Activated CD4-positive, alpha-beta T cell treated with anti-CD3 and anti-CD28 coated beads, Interleukin-2, Interleukin-6, amounts not matched to agents 100 ng/mL and 50 ng/mL, durations not matched to agents 16 hours and 8 hours (primary cell): ENCODE data around the gene ZNF136.

Source experiments
- DNase-seq: peaks from one replicate; pipeline ENCODE4 v3.0.0-alpha.2; 2020

Gene ZNF136

DNA sequence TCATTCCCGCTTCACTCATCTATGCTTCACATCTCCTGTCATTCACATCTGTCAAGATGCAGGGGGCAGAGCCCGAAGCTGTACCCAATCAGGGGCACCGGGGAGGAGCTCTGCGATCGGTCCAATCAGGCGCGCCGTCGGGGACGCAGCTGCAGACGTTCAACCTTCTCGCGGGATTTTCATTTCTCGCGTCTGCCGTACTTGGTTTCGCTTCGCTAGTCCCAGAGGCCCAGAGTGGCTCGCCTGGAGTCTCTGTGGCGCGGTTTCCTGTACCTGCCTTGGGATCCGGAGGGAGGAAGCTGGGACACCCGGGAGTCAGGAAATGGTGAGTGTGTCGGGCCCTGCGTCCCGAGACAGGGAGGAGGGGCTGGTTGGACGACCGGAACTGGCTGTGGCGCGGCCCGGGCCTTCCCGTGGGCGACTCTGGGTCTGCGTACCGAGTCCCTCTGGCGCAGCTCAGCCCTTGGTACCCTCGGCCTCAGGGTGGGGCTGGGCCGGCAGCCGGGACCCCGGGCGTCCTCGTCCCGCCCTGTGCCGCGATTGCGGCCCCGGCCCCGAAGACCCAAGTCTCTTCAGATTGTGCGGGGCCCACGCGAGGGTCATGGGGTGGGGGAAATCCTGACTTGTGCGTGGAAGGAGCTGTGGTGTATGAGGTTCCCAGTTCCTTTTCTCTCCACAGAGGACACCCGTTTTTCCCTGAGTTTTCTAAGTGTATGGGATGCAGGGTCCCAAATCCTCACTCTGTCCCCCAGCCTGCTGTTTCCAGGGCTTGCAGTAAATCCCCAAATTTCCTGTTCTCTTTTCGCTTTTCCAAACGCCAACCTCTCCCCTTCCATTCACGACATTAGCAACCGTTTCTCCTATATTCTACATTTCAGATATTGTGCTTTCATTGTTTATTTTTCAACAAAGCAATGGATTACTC lies at the start of gene ZNF136:
Gene ZNF136, plus strand, starts transcription at position 215 of the 925 bp plus-strand sequence. Its CDS starts 108 bp downstream, at position 323.
- DNase-seq, result peak; percentile 94

- DNase-seq, result no peak
Observed at GRCh38 chr19:12113121-12113520, 49.8 kb upstream of the ZNF136 start.

DNA sequence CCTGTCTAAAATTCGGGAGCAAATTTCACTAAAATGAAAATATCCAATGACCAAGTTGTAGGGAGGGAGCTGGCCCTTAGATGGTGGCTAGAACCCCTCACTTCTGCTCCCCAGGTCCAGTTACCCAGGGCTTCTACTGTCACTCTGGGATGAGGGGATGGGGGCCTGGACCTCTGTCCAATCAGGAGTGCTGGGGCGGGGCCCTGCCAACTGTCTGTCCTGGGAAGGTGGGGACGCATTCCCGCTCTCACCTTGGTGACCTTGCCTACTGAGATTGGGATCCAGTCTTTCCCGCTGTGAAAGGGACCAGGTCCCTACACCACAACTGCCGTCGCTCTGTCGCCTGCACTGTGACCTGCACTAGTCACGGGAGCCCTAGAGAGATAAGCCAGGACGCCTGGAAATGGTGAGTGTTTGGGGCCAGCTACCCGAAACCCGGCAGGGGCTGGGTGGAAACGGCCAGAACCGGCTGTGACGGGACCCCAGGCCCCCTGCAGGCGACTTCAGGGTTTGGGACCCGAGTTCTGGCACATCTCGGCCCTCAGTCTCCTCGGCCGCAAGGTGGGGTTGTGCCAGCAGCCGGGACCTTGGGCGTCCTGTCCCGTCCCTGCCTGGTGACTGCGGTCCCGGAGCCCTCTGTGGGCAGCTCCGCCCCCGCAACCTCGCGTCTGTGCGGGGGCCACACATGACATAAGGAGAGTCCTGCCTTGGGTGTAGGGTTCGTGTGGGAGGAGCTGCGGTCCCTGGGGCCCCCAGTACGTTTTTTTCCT lies 45.5 kb upstream of the ZNF136 start:
- DNase-seq, result no peak

- DNase-seq, result no peak
Observed at GRCh38 chr19:12126707-12127106, 36.2 kb upstream of the ZNF136 start.

- no peak for DNase-seq
Observed at GRCh38 chr19:12133069-12133468, 29.8 kb upstream of the ZNF136 start.

DNA sequence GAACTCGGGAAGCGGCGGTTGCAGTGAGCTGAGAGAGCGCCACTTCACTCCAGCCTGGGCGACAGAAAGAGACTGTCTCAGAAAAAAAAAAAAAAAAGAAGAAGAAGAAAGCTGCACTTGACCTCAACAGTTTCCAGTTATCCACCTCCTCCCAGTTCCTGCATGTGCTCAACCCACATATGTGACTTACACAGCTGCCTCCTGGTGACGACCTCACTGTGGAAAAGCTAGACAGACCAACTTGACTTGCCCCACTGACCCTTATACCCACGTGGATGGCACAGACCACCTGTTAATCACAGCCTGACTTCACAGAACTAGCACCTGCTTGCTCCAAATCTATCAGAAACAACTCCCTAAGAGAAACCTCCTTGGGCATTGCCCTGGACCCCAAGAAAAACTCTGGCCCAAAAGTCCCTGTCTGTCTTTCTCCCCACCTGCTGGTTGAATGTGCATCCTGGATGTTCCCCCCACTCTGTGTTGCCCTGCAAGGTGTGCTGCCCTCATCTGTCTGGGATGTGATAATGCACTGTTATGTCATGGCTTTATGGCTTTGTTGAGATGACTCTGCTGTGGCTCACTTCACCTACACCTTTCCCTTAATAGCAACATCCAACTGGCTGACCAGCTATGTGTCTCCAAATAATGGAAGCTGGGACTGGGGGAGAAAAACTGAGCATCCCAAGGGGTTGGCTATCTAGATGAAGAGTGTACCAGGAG lies 25.5 kb upstream of the ZNF136 start:
- DNase-seq, result peak; percentile 11

- DNase-seq, result no peak
Observed at GRCh38 chr19:12139269-12139668, 23.6 kb upstream of the ZNF136 start.

DNA sequence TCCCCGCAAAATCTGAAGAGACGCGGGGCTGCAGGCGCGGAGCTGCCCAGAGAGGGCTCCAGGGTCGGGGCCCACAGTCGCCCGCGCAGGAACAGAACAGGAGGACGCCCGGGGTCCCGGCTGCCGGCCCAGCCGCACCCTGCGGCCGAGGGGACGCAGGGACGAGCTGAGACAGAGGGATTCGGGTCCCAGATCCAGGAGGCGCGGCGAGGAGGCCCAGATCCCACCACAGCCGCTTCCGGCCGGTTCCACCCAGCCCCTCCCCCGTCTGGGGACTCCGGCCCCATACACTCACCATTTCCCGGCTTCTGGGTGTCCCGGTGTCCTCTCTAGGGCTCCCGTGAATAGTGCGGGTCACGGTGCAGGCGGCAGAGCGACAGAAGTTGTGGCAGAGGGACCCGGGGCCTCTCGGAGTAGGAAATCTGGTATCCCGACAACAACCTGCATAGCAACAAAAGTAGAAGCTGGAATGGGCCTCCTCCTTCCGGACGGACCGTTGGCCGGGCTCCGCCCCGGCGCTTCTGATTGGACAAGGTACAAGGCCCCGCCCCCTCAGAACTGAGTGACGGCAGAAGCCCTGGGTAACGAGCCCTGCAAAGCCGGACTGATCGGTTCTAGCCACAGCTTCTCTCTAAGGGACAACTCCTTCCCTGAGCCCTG lies 22.9 kb upstream of the ZNF136 start, which contains the start of gene ZNF20:
Gene ZNF20, minus strand, starts transcription at position 466 of the 660 bp plus-strand sequence. Its CDS starts 168 bp downstream, at position 298.
- peak; percentile 92 for DNase-seq

DNA sequence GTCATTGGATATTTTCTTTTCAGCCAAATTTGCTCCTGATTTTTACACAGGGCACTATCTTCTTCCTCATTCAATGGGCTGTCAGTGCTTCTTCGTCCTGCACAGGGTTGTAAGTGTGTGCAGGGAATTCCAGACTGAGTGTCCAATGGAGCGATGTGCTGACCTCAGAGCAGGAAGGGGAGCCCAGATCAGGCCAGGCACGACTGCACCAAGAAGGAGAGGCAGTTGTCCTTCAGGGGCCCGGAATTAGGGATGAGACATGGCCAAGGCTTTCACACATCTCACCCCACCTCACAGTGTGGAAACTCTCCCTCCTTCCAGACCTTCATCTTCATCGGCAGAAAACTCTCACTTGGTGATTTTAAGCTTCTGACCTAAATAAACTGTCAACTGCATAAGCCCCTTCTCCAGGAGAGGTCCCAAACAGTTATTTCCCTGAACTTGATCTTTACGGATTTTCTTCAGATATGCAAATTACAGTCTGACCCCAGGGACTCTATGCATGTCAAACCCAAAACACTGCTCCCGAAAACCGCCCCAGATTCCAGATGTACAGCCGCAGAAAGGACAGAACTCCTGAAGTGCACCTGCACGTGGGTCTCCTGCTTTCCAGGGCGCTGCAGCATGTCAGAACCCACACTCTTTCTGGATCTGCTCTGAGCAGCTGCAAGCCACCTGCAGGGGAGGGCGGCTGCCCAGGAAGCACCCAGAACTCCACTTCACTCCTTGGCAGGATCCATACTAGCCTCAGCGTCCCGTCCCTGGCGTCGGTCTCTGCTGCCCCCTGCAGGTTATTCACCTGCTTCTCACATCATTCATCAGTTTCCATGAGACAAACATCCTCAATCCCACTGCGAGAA lies 22.1 kb upstream of the ZNF136 start:
- DNase-seq, result peak; percentile 86

- DNase-seq, result no peak
Observed at GRCh38 chr19:12141405-12141736, 21.5 kb upstream of the ZNF136 start.

DNA sequence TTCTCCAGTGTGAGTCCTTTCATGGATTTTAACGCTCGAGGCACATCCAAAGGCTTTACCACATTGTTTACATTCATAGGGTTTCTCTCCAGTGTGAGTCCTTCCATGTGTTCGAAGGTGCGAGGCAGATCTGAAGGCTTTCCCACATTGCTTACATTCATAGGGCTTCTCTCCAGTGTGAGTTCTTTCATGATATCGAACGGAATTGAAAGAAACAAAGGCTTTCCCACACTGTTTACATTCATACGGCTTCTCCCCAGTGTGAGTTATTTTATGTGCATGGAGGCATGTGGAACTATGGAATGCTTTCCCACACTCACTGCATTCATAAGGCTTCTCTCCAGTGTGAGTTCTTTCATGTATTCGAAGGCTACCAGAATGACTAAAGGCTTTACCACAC lies 17.5 kb upstream of the ZNF136 start:
- DNase-seq, result no peak

- DNase-seq, result no peak
Observed at GRCh38 chr19:12155324-12155860, 7.5 kb upstream of the ZNF136 start.

DNA sequence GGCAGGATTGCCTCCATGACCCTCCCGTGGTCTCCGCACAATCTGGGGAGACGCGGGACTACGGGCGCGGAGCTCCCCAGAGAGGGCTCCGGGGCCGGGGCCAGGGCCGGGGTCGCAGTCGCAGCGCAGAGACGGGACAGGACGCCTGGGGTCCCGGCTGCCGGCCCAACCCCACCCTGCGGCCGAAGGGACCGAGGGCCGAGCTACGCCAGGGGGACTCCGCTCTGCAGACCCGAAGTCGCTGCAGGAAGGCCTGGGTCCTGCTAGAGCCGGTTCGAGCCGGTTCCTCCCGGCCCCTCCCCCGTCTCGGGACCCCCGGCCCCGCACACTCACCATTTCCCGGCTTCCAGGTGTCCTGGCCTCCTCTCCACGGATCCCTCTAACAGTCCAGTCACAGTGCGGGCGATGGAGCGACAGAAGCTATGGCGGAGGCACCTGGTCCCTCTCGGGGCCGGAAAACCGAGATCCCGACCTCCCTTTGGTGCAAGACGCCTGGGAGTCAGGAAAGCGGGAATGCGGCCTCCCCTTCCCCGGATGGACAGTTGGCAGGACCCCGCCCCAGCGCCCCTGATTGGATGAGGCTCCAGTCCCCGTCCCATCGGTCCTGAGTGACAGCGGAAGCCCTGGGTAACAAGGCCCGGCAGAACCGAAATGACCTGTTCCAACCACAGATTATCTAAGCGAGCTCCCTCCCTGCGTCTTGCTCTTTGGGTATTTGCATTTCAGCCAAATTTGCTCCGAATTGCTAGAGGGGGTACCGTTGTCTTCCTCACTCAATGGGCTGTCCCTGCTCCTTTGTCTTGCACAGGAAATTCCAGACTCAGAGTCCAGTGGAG lies 6.5 kb upstream of the ZNF136 start, which contains the start of gene ZNF625:
Gene ZNF625, minus strand, starts transcription at position 512 of the 836 bp plus-strand sequence. Its CDS starts 176 bp downstream, at position 336.
- DNase-seq, result peak; percentile 65

- DNase-seq, result no peak
Observed at GRCh38 chr19:12159773-12160414, 3.0 kb upstream of the ZNF136 start.

- no peak for DNase-seq
Observed at GRCh38 chr19:12162513-12162881, 399 bp upstream of the ZNF136 start.

GRCh38 chr19:12163826-12164225 lies 930 bp downstream of the ZNF136 start:
- no peak for DNase-seq

DNA sequence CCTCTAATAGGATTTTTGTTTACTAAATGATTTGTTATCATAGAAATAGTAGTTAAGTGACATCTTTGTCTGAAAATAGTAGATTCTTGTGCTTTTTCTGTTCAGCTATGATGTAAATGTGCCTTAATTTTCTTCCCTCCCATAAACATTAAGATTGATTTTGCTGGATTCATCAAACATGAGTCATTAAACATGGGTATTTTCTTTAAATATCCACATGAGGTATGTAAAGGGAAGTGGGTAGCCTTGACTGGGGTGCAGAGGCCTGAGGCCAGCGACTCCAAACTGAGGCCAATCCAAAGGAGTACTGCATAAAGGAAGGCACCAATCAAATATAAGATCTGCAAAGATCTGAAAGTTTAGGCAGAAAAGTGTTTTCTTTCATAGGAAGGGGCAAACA lies 3.7 kb downstream of the ZNF136 start:
- DNase-seq, result no peak

- DNase-seq, result no peak
Observed at GRCh38 chr19:12180377-12180776, 17.5 kb downstream of the ZNF136 start.

DNA sequence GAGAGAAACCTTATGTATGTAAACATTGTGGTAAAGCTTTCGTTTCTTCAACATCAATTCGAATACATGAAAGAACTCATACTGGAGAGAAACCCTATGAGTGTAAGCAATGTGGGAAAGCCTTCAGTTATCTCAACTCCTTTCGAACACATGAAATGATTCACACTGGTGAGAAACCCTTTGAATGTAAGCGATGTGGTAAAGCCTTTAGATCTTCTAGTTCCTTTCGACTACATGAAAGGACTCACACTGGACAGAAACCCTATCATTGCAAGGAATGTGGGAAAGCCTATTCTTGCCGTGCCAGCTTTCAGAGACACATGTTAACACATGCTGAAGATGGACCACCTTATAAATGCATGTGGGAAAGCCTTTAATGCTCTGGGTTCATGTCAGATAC lies 24.7 kb downstream of the ZNF136 start:
- DNase-seq, result no peak
